Natural killer cell (primary cell): ENCODE measurements around the gene POU5F1. TPM values are rescaled to one million over a fixed set of nuclear protein-coding genes. Genes with fewer than 3 reads are reported as not detected.

Experiments used
- ATAC-seq, 3 donors: fragments of 150-1000 bp in 2 of 3; fragments of 200-7000 bp in 1 of 3; cut with Tn5 transposase; 1 replicate in 1 of 3; 2 replicates in 2 of 3; pipeline ENCODE4 v1.10.0; 2021; ENCODE audit warnings: mild to moderate bottlenecking in 2 of 3, moderate library complexity in 2 of 3
- DNase-seq, 2 donors: peaks; one replicate each; pipeline versions ENCODE4 v3.0.0 to v3.0.0-alpha.2; 2013 to 2021; ENCODE audit warnings: mixed read lengths in 1 of 2
- H3K27ac ChIP-seq: one replicate; pipeline ENCODE4 v1.5.1; 2013; ENCODE audit warnings: mild to moderate bottlenecking, low read length
- H3K27me3 ChIP-seq: one replicate; pipeline ENCODE4 v1.6.1; 2013; ENCODE audit warnings: low read length; ENCODE audit not compliant: control insufficient read depth, insufficient read depth
- H3K36me3 ChIP-seq: one replicate; pipeline ENCODE4 v1.6.1; 2013; ENCODE audit warnings: low read length; ENCODE audit not compliant: control insufficient read depth, insufficient read depth
- H3K4me1 ChIP-seq: one replicate; pipeline ENCODE4 v1.6.1; 2013; ENCODE audit warnings: low read length; ENCODE audit not compliant: control insufficient read depth, insufficient read depth
- H3K4me3 ChIP-seq: one replicate; pipeline ENCODE4 v1.5.1; 2013; ENCODE audit warnings: low read length
- H3K9me3 ChIP-seq: one replicate; pipeline ENCODE4 v1.6.1; 2013; ENCODE audit warnings: low read length; ENCODE audit not compliant: control insufficient read depth, insufficient read depth
- H3K27ac Mint-ChIP-seq, 2 donors: one replicate each; pipeline ENCODE4 v1.8.0; 2022; ENCODE audit warnings: mild to moderate bottlenecking in 2 of 2, mixed read lengths in 2 of 2, moderate library complexity in 1 of 2
- H3K27me3 Mint-ChIP-seq, 2 donors: one replicate each; pipeline ENCODE4 v1.8.0; 2022; ENCODE audit warnings: low read depth in 2 of 2, mixed read lengths in 2 of 2
- H3K36me3 Mint-ChIP-seq: one replicate; pipeline ENCODE4 v1.8.0; 2022; ENCODE audit warnings: mixed read lengths
- H3K4me1 Mint-ChIP-seq, 2 donors: one replicate each; pipeline ENCODE4 v1.8.0; 2022; ENCODE audit warnings: mixed read lengths in 2 of 2
- H3K4me3 Mint-ChIP-seq: one replicate; pipeline ENCODE4 v1.8.0; 2022; ENCODE audit warnings: mild to moderate bottlenecking, moderate library complexity, mixed read lengths
- H3K9me3 Mint-ChIP-seq, 2 donors: one replicate each; pipeline ENCODE4 v1.8.0; 2022; ENCODE audit warnings: mixed read lengths in 2 of 2
- CTCF ChIP-seq: fragments of 200-600 bp; IDR thresholded peaks from one replicate; pipeline ENCODE4 v1.8.0; 2022; ENCODE audit warnings: antibody characterized with exemption
- WGBS: methylation state at CpG from one replicate; pipeline ENCODE4 v1.1.7; 2013; ENCODE audit warnings: missing lambda C conversion rate; ENCODE audit not compliant: insufficient coverage; 5-methylcytosine and 5-hydroxymethylcytosine counted together
- intact Hi-C: fragments of 100-400 bp; cut with micrococcal nuclease; formaldehyde crosslinking; loops from one replicate; pipeline ENCODE4 v1.14.2; 2022
- total RNA-seq, 4 donors: library from RNA; stranded (reverse); fragments of 120-200 nt in 1 of 4; gene quantifications; one replicate each; pipeline versions ENCODE4 v1.2.3 to v1.2.4, GENCODE V29; 2013 to 2022

The POU5F1 gene
- total RNA-seq, 3 donors from 2014 or later (not counting 1 experiment from before 2014, with no cell fraction given) = not detected

GRCh38 chr6:31158140-31158862, 12.2 kb downstream of the POU5F1 start, which contains the start of gene TCF19:
Gene TCF19 (plus strand): TSS chr6:31158589. CDS start chr6:31159470, 881 bp downstream.
- DNase-seq (peak; percentile 94 to 100), ATAC-seq (peak; percentile 90 to 96 (median 93))
- Mint-ChIP-seq H3K27ac (peak within 1 kb of the TSS; percentile 85 to 87), H3K4me1 (peaks cover 25 to 26% of the 10 kb centered on the region in 2 donors), H3K27me3 (no peaks in the 10 kb centered on the region), H3K9me3 (no peaks in the 10 kb centered on the region), H3K4me3 (peak within 1 kb of the TSS; percentile 98), H3K36me3 (no peaks in the 10 kb centered on the region)
- Histone ChIP-seq H3K9me3 (no peaks in the 10 kb centered on the region), H3K4me3 (peak within 1 kb of the TSS; percentile 77), H3K36me3 (peaks cover 2% of the 10 kb centered on the region), H3K4me1 (peaks cover 20% of the 10 kb centered on the region), H3K27ac (peak within 1 kb of the TSS; percentile 65), H3K27me3 (no peaks in the 10 kb centered on the region)
- intact Hi-C loops = loop anchor here (2.0 kb wide), 1 partner anchor 38 kb away; no protein-coding TSS in a partner anchor
- WGBS = under 1% methylated on average over 65 of the region's 65 CpGs
- TF ChIP-seq CTCF = no peak

GRCh38 chr6:31157513-31158139, 12.9 kb downstream of the POU5F1 start, which contains the start of gene CCHCR1:
Gene CCHCR1 (minus strand): TSS chr6:31157802. CDS start chr6:31157600, 202 bp downstream.
- Mint-ChIP-seq H3K27me3 (no peaks in the 10 kb centered on the region), H3K4me3 (peak within 1 kb of the TSS; percentile 98), H3K27ac (peak within 1 kb of the TSS; percentile 85 to 87), H3K36me3 (no peaks in the 10 kb centered on the region), H3K9me3 (no peaks in the 10 kb centered on the region), H3K4me1 (peaks cover 25 to 26% of the 10 kb centered on the region in 2 donors)
- H3K36me3 ChIP-seq = peaks cover 2% of the 10 kb centered on the region
- H3K9me3 ChIP-seq = no peaks in the 10 kb centered on the region
- H3K4me1 ChIP-seq = peaks cover 20% of the 10 kb centered on the region
- no peaks in the 10 kb centered on the region for H3K27me3 ChIP-seq
- H3K27ac ChIP-seq = peak within 1 kb of the TSS; percentile 65
- TF ChIP-seq CTCF = no peak
- DNase-seq (no peak), ATAC-seq (peak in 2 of 3 donors; percentile 7 to 18)
- peak within 1 kb of the TSS; percentile 77 for H3K4me3 ChIP-seq
- WGBS = 15% methylated on average over 14 of the region's 14 CpGs
- intact Hi-C loops = loop anchor here (2.0 kb wide), 1 partner anchor 39 kb away; no protein-coding TSS in a partner anchor

GRCh38 chr6:31156641-31157040, 13.8 kb downstream of the POU5F1 start:
- Mint-ChIP-seq H3K4me1 (peaks cover 25 to 26% of the 10 kb centered on the region in 2 donors), H3K27me3 (no peaks in the 10 kb centered on the region), H3K27ac (no peak overlapping the region), H3K36me3 (no peaks in the 10 kb centered on the region), H3K4me3 (no peak overlapping the region), H3K9me3 (no peaks in the 10 kb centered on the region)
- H3K27me3 ChIP-seq = no peaks in the 10 kb centered on the region
- no peak for DNase-seq
- H3K4me3 ChIP-seq = no peak overlapping the region
- TF ChIP-seq CTCF = no peak
- intact Hi-C loops = no loop called here
- H3K4me1 ChIP-seq = peaks cover 20% of the 10 kb centered on the region
- 98% methylated on average over 7 of the region's 7 CpGs for WGBS
- H3K9me3 ChIP-seq = no peaks in the 10 kb centered on the region
- peaks cover 2% of the 10 kb centered on the region for H3K36me3 ChIP-seq
- no peak for ATAC-seq
- H3K27ac ChIP-seq = no peak overlapping the region
